ENCODE data around the gene TMTC2.

TMTC2 gene

GRCh38 chr12:82961835-82962234, 275.1 kb downstream of the TMTC2 start:
- H3K4me3 ChIP-seq (ENCODE audit: low read length) = no peak overlapping the region
- DNase-seq (ENCODE audit: low read depth, low spot score) = no peak

- no peak for DNase-seq (ENCODE audit: low read depth, low spot score)
- no peak overlapping the region for H3K4me3 ChIP-seq (ENCODE audit: low read length)
Measured at GRCh38 chr12:82963956-82964355, 277.2 kb downstream of the TMTC2 start.

- no peak overlapping the region for H3K4me3 ChIP-seq (ENCODE audit: low read length)
- DNase-seq (ENCODE audit: low read depth, low spot score) = no peak
Measured at GRCh38 chr12:82964446-82964845, 277.7 kb downstream of the TMTC2 start.

- DNase-seq (ENCODE audit: low read depth, low spot score) = no peak
- no peak overlapping the region for H3K4me3 ChIP-seq (ENCODE audit: low read length)
Measured at GRCh38 chr12:82966001-82966559, 279.4 kb downstream of the TMTC2 start.

GRCh38 chr12:82968631-82969367, 282.1 kb downstream of the TMTC2 start:
- DNase-seq (ENCODE audit: low read depth, low spot score) = no peak
- no peak overlapping the region for H3K4me3 ChIP-seq (ENCODE audit: low read length)

GRCh38 chr12:82970614-82971013, 283.9 kb downstream of the TMTC2 start:
- no peak overlapping the region for H3K4me3 ChIP-seq (ENCODE audit: low read length)
- no peak for DNase-seq (ENCODE audit: low read depth, low spot score)

GRCh38 chr12:82971584-82971983, 284.9 kb downstream of the TMTC2 start:
- DNase-seq (ENCODE audit: low read depth, low spot score) = no peak
- H3K4me3 ChIP-seq (ENCODE audit: low read length) = no peak overlapping the region

- DNase-seq (ENCODE audit: low read depth, low spot score) = no peak
- no peak overlapping the region for H3K4me3 ChIP-seq (ENCODE audit: low read length)
Measured at GRCh38 chr12:82972624-82973023, 285.9 kb downstream of the TMTC2 start.

GRCh38 chr12:82973592-82973991, 286.9 kb downstream of the TMTC2 start:
- no peak for DNase-seq (ENCODE audit: low read depth, low spot score)
- H3K4me3 ChIP-seq (ENCODE audit: low read length) = no peak overlapping the region

GRCh38 chr12:82981150-82981549, 294.4 kb downstream of the TMTC2 start:
- no peak overlapping the region for H3K4me3 ChIP-seq (ENCODE audit: low read length)
- no peak for DNase-seq (ENCODE audit: low read depth, low spot score)

GRCh38 chr12:82994117-82994516, 307.4 kb downstream of the TMTC2 start:
- no peak for DNase-seq (ENCODE audit: low read depth, low spot score)
- H3K4me3 ChIP-seq (ENCODE audit: low read length) = no peak overlapping the region

GRCh38 chr12:82996168-82996812, 309.6 kb downstream of the TMTC2 start:
- DNase-seq (ENCODE audit: low read depth, low spot score) = no peak
- no peak overlapping the region for H3K4me3 ChIP-seq (ENCODE audit: low read length)

- no peak overlapping the region for H3K4me3 ChIP-seq (ENCODE audit: low read length)
- DNase-seq (ENCODE audit: low read depth, low spot score) = no peak
Measured at GRCh38 chr12:82998509-82998908, 311.8 kb downstream of the TMTC2 start.

- no peak overlapping the region for H3K4me3 ChIP-seq (ENCODE audit: low read length)
- no peak for DNase-seq (ENCODE audit: low read depth, low spot score)
Measured at GRCh38 chr12:83003026-83003425, 316.3 kb downstream of the TMTC2 start.

GRCh38 chr12:83005534-83006197, 319.0 kb downstream of the TMTC2 start:
- no peak overlapping the region for H3K4me3 ChIP-seq (ENCODE audit: low read length)
- no peak for DNase-seq (ENCODE audit: low read depth, low spot score)

- DNase-seq (ENCODE audit: low read depth, low spot score) = no peak
- no peak overlapping the region for H3K4me3 ChIP-seq (ENCODE audit: low read length)
Measured at GRCh38 chr12:83008703-83009102, 322.0 kb downstream of the TMTC2 start.

- DNase-seq (ENCODE audit: low read depth, low spot score) = no peak
- no peak overlapping the region for H3K4me3 ChIP-seq (ENCODE audit: low read length)
Measured at GRCh38 chr12:83010169-83010804, 323.6 kb downstream of the TMTC2 start.

GRCh38 chr12:83015390-83016217, 328.9 kb downstream of the TMTC2 start:
- no peak overlapping the region for H3K4me3 ChIP-seq (ENCODE audit: low read length)
- DNase-seq (ENCODE audit: low read depth, low spot score) = no peak
